Gastroesophageal sphincter (tissue), 3 donors: Measurements from ENCODE around the gene CES2.

Experiments used
- CTCF ChIP-seq, 4 experiments: fragments of 200-600 bp in 2 of 4; fragments of 450-650 bp in 2 of 4; sonication (generic) in 1 of 4; IDR thresholded peaks; one replicate each; pipeline ENCODE4 v1.5.1; 2017 to 2019; ENCODE audit warnings: antibody characterized with exemption in 4 of 4, mild to moderate bottlenecking in 2 of 4, moderate library complexity in 2 of 4
- POLR2AphosphoS5 ChIP-seq: sonication (generic); formaldehyde crosslinking; IDR thresholded peaks from one replicate; pipeline ENCODE4 v1.6.1; 2017; ENCODE audit warnings: antibody characterized with exemption

GRCh38 chr16:66937725-66938337 is 2.5 kb downstream of the CES2 start:
- TF ChIP-seq POLR2AphosphoS5 = no peak
- TF ChIP-seq CTCF (IDR thresholded peaks at IDR 0.05) = no peak
